Mucosa of descending colon (tissue), 3 donors: Measurements from ENCODE around the gene SHB. TPM values are rescaled to one million over a fixed set of nuclear protein-coding genes. Genes with fewer than 3 reads are reported as not detected.
A peak's percentile ranks its signal among the peaks of the same experiment; 100 is the strongest.

Source experiments
- ATAC-seq: fragments of 200-7000 bp; cut with Tn5 transposase; one replicate; pipeline ENCODE4 v1.9.1; 2020; ENCODE audit warnings: mild to moderate bottlenecking, moderate library complexity
- DNase-seq, 3 donors: peaks; one replicate each; pipeline ENCODE4 v3.0.0-alpha.2; 2020
- H3K36me3 ChIP-seq: fragments of 200-600 bp; one replicate; pipeline ENCODE4 v1.8.0; 2021; ENCODE audit warnings: low read depth, mild to moderate bottlenecking
- H3K4me1 ChIP-seq: fragments of 200-600 bp; one replicate; pipeline ENCODE4 v1.8.0; 2021; ENCODE audit warnings: low read depth, mild to moderate bottlenecking
- H3K4me3 ChIP-seq: fragments of 200-600 bp; one replicate; pipeline ENCODE4 v1.8.0; 2021; ENCODE audit warnings: mild to moderate bottlenecking
- H3K9me3 ChIP-seq: fragments of 200-600 bp; one replicate; pipeline ENCODE4 v1.8.0; 2021; ENCODE audit warnings: mild to moderate bottlenecking
- CTCF ChIP-seq: fragments of 200-600 bp; IDR thresholded peaks from one replicate; pipeline ENCODE4 v1.8.0; 2022; ENCODE audit warnings: antibody characterized with exemption, mild to moderate bottlenecking
- intact Hi-C, 2 donors: fragments of 100-400 bp; cut with DNase I in 1 of 2; cut with micrococcal nuclease in 1 of 2; formaldehyde crosslinking; loops; one replicate each; pipeline versions ENCODE4 v1.11.0 to v1.11.1; 2022; cut with DNase I, micrococcal nuclease
- total RNA-seq, 3 donors: library from RNA; stranded (reverse); fragmentation: NEBNext Ultra II Directional in 2 of 3; extraction: Animal tissue kit (Norgen Biotek cat#: 25700) in 2 of 3; gene quantifications; one replicate each; pipeline versions ENCODE4 v1.2.1 to v1.2.4, GENCODE V29; 2021 to 2023
- donor health status: DM: no; HTN: no; CAD: no; lungs with moderate emphysema.
- donor health status: DM: no; HTN: no; CAD: no.
- donor health status: DM: no; HTN: yes; CAD: no.

Gene SHB
- total RNA-seq, 3 donors from 2014 or later: 20.3 to 23.9 (median 20.6) TPM

DNA sequence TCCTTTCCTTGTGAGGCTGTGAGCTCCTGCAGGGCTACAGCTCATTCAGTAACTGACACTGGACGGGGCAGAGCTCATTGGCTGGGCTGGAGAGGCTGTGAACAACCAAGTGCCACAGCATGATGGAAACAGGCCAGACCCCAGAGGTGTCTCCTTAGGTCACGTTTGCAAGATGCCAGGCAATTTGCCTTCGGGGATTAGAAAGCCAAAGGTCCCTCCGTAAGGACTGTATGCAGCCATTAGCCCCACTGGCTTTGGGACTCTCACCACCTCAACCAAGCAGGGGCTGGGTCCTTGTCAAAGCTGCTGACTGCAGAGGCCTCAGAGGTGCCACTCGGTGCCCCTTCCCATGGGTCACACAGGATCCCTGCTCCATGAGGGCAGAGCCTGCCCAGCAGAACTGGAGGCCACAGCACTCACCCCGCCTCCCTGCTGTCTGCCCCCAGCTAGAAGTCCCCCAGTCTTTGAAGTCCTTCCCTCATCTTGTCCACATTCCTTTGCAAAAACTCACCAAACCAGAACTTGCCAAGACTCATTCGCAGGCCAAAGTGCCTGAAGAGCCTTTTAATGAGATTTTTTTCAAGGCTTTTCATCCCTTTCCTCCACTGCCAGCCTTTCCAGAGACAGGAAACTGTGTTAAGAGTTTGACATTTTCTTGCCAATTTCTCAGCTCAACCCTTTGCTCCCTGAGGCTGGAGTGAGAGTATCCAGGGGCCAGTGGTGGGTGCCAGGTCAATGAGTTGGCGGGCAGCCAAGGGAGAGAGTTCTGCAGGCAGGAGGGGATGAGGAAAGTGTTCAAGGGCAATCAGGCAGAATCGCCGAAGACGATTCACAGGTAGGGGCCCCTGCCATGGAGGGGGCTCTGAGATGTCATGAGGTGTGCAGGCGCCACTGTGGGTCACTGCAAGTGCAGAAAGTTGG lies 125.4 kb downstream of the SHB start:
- ATAC-seq: peak; percentile 6
- intact Hi-C loops: no loop called here
- Histone ChIP-seq H3K4me1 (no peaks in the 10 kb centered on the region), H3K36me3 (no peaks in the 10 kb centered on the region), H3K9me3 (no peaks in the 10 kb centered on the region), H3K4me3 (no peak overlapping the region)
- no peak for DNase-seq
- TF ChIP-seq CTCF: no peak

GRCh38 chr9:37942621-37943344 lies 126.2 kb downstream of the SHB start:
- intact Hi-C loops: no loop called here
- no peak for ATAC-seq
- no peaks in the 10 kb centered on the region for H3K9me3 ChIP-seq
- DNase-seq: no peak
- no peaks in the 10 kb centered on the region for H3K4me1 ChIP-seq
- no peaks in the 10 kb centered on the region for H3K36me3 ChIP-seq
- TF ChIP-seq CTCF: no peak
- H3K4me3 ChIP-seq: no peak overlapping the region

DNA sequence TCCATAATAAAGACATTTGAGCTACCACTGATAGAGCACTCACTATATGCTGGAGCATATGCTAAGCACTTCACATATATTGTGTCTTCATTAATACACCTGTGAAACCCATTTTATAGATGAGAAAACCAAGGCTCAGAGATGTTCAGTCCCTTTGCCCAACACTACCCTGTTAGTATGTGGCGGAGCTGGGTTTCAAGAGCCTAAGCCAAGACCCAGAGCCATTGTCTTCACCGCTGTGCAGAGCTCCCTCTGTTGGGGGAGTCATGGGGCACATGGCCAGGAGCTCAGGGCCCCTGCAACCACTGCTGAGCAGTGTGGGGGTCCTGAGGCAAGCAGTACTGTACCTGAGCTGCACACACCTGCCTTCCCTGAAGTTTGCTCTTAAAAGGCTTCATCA lies 127.8 kb downstream of the SHB start:
- H3K9me3 ChIP-seq: no peaks in the 10 kb centered on the region
- H3K36me3 ChIP-seq: no peaks in the 10 kb centered on the region
- no peak for TF ChIP-seq CTCF
- no peaks in the 10 kb centered on the region for H3K4me1 ChIP-seq
- DNase-seq (no peak), ATAC-seq (no peak)
- intact Hi-C loops: no loop called here
- H3K4me3 ChIP-seq: no peak overlapping the region

GRCh38 chr9:37939575-37940095 lies 129.4 kb downstream of the SHB start:
- no peak for TF ChIP-seq CTCF
- Histone ChIP-seq H3K4me3 (no peak overlapping the region), H3K36me3 (no peaks in the 10 kb centered on the region), H3K9me3 (no peaks in the 10 kb centered on the region), H3K4me1 (no peaks in the 10 kb centered on the region)
- ATAC-seq (no peak), DNase-seq (no peak)
- intact Hi-C loops: no loop called here

DNA sequence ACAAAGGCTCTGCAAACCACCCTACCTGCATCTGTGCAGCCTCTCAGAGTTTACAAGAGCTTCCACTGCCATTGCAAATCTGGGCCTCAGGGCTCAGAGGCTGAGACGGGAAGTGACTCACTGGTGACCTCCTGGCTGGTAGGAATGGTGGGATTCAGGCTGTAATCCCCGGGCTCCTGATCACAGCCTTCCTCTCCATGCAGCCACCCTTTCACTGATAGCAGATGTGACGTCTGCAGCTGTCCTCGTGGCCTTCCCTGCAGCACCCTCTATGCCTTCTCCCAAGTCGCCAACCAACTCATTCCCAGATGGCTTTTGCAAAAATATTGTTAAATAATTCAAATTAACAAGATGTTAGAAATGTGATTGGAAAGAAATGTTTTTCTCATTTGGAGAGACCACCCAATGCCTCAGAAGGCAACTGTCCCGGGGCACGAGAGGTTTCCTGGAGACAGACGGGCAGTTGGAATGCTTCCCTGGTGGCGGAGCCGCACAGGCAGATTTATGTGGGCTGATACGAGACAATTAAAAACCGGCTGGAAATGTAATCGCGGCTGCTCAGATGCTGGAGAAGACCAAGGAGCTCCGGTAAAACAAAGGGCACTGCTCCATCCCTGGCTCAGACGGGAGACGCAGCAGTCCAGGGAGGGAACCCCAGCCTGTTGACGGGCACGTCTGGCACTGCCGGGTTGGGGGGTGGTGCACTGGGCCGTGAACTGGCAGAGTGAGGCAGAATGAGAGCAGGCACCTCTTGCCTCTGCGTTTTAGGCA lies 130.7 kb downstream of the SHB start:
- Histone ChIP-seq H3K4me3 (no peak overlapping the region), H3K9me3 (no peaks in the 10 kb centered on the region), H3K4me1 (no peaks in the 10 kb centered on the region), H3K36me3 (no peaks in the 10 kb centered on the region)
- TF ChIP-seq CTCF: no peak
- ATAC-seq (peak; percentile 12), DNase-seq (no peak)
- intact Hi-C loops: no loop called here
